Measurements from ENCODE around the gene TNPO1.
"Not testable (repeated sequence)": the region's sequence is repeated elsewhere in the genome, so short reads cannot be mapped to it uniquely, and the experiment has no call there.

DNA sequence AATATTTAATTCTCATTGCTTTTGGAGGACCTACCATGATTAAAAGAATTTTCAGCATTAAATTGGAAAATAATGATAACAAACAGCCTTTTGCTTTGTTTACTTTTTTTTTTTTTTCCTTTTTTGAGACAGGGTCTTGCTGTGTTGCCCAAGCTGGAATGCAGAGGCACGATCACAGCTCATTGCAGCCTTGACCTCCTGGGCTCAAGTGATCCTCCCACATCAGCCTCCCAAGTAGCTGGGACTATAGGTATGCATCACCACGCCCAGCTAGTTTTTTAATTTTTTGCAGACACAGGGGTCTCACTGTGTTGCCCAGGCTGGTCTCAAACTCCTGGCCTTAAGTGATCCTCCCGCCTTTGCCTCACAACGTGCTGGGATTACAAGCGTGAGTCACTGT lies 23.8 kb upstream of the TNPO1 start:
- TF ChIP-seq, protein P1, sequence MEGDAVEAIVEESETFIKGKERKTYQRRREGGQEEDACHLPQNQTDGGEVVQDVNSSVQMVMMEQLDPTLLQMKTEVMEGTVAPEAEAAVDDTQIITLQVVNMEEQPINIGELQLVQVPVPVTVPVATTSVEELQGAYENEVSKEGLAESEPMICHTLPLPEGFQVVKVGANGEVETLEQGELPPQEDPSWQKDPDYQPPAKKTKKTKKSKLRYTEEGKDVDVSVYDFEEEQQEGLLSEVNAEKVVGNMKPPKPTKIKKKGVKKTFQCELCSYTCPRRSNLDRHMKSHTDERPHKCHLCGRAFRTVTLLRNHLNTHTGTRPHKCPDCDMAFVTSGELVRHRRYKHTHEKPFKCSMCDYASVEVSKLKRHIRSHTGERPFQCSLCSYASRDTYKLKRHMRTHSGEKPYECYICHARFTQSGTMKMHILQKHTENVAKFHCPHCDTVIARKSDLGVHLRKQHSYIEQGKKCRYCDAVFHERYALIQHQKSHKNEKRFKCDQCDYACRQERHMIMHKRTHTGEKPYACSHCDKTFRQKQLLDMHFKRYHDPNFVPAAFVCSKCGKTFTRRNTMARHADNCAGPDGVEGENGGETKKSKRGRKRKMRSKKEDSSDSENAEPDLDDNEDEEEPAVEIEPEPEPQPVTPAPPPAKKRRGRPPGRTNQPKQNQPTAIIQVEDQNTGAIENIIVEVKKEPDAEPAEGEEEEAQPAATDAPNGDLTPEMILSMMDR (IDR thresholded peaks at IDR 0.05), result not testable (repeated sequence)
- TF ChIP-seq POLR2A (IDR thresholded peaks at IDR 0.05); POLR2AphosphoS5 (IDR thresholded peaks at IDR 0.05; ENCODE audit: insufficient read depth in 1 of 2, low read depth in 1 of 2): not testable (repeated sequence)
